Measurements from ENCODE around the gene EPHB1.

- no peak for TF ChIP-seq CTCF (IDR thresholded peaks at IDR 0.05)
- no peak for TF ChIP-seq POLR2A (IDR thresholded peaks at IDR 0.05)
These were observed 364.7 kb downstream of the EPHB1 start for GRCh38 chr3:135159681-135160247.
